Astrocyte (in vitro differentiated cells and primary cell): ENCODE measurements around the gene LRRC4C.

ENCODE experiments used
- EZH2 ChIP-seq: IDR thresholded peaks from 2 replicates; pipeline ENCODE4 v1.6.1; 2012; ENCODE audit warnings: mild to moderate bottlenecking, low read length, inconsistent platforms; ENCODE audit not compliant: insufficient read depth
- TF ChIP-seq, protein P1 (sequence below): IDR thresholded peaks from 2 replicates; pipeline ENCODE4 v1.5.1; 2011; ENCODE audit warnings: low read depth, mild to moderate bottlenecking, inconsistent platforms, low read length, moderate library complexity; ENCODE audit not compliant: insufficient read depth

DNA sequence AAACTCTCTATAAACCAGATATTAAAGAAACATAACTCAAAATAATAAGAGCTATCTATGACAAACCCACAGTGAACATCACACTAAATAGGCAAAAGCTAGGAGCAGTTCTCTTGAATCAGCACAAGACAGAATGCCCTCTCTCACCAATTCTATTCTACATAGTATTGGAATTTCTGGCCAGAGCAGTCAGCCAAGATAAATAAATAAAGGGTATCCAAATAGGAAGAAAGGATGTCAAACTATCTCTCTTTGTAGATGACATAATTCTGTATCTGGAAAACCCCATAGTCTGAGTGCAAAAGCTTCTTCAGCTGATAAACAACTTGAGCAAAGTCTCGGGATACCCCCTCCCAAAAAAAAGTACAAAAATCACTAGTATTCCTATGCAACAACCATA is 359.8 kb downstream of the LRRC4C start:
- TF ChIP-seq, protein P1, sequence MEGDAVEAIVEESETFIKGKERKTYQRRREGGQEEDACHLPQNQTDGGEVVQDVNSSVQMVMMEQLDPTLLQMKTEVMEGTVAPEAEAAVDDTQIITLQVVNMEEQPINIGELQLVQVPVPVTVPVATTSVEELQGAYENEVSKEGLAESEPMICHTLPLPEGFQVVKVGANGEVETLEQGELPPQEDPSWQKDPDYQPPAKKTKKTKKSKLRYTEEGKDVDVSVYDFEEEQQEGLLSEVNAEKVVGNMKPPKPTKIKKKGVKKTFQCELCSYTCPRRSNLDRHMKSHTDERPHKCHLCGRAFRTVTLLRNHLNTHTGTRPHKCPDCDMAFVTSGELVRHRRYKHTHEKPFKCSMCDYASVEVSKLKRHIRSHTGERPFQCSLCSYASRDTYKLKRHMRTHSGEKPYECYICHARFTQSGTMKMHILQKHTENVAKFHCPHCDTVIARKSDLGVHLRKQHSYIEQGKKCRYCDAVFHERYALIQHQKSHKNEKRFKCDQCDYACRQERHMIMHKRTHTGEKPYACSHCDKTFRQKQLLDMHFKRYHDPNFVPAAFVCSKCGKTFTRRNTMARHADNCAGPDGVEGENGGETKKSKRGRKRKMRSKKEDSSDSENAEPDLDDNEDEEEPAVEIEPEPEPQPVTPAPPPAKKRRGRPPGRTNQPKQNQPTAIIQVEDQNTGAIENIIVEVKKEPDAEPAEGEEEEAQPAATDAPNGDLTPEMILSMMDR = no peak
- TF ChIP-seq EZH2 = no peak
